HEK293 (cell line): ENCODE results near the gene IP6K2.

Source experiments
- CTCF ChIP-seq: fragments of 450-650 bp; formaldehyde crosslinking; IDR thresholded peaks from 2 replicates; pipeline ENCODE4 v1.5.1; 2016; ENCODE audit warnings: missing biosample characterization, missing genetic modification characterization
- EGR2 ChIP-seq: fragments of 450-650 bp; formaldehyde crosslinking; IDR thresholded peaks from 2 replicates; pipeline ENCODE4 v1.5.1; 2016; ENCODE audit warnings: low read depth, missing biosample characterization, missing genetic modification characterization
- PATZ1 ChIP-seq: fragments of 450-650 bp; formaldehyde crosslinking; IDR thresholded peaks from 2 replicates; pipeline ENCODE4 v1.5.1; 2016; ENCODE audit warnings: missing biosample characterization, missing genetic modification characterization
- SP3 ChIP-seq: fragments of 450-650 bp; formaldehyde crosslinking; IDR thresholded peaks from 2 replicates; pipeline ENCODE4 v1.5.1; 2016; ENCODE audit warnings: missing biosample characterization, missing genetic modification characterization
- ZNF138 ChIP-seq: fragments of 450-650 bp; formaldehyde crosslinking; IDR thresholded peaks from 2 replicates; pipeline ENCODE4 v1.5.1; 2016; ENCODE audit warnings: missing biosample characterization, missing genetic modification characterization, borderline replicate concordance
- ZNF184 ChIP-seq: fragments of 450-650 bp; IDR thresholded peaks from 2 replicates; pipeline ENCODE4 v1.5.1; 2018; ENCODE audit warnings: missing biosample characterization, mild to moderate bottlenecking, missing genetic modification characterization
- ZNF626 ChIP-seq: fragments of 450-650 bp; sonication (Bioruptor Pico); formaldehyde crosslinking; IDR thresholded peaks from 2 replicates; pipeline ENCODE4 v1.5.1; 2018; ENCODE audit warnings: missing biosample characterization, missing genetic modification characterization, inconsistent platforms

- TF ChIP-seq CTCF (tag by site-specific recombination) (no peak), ZNF138 (tag by site-specific recombination) (no peak), PATZ1 (tag by site-specific recombination) (no peak), SP3 (tag by site-specific recombination) (no peak), ZNF626 (tag by site-specific recombination) (no peak), EGR2 (no peak), ZNF184 (no peak)
Observed at GRCh38 chr3:48759071-48759470, 42.0 kb upstream of the IP6K2 start.
